NCI-H82 treated with DMSO at 0.1 percent for 48 hours (cell line): ENCODE data around the gene SCN10A.

Experiments
- DNase-seq: peaks from one replicate; lab custom pipeline; 2025; ENCODE audit not compliant: unreplicated experiment; lab: John Stamatoyannopoulos, UW

The SCN10A gene

GRCh38 chr3:38782148-38782547 is 33.9 kb downstream of the SCN10A start:
- DNase-seq, result no peak

GRCh38 chr3:38773528-38773927 is 42.5 kb downstream of the SCN10A start:
- no peak for DNase-seq

GRCh38 chr3:38763569-38763968 is 52.4 kb downstream of the SCN10A start:
- DNase-seq, result no peak

- no peak for DNase-seq
Measured at GRCh38 chr3:38758557-38758956, 57.5 kb downstream of the SCN10A start.

- no peak for DNase-seq
Measured at GRCh38 chr3:38757721-38758120, 58.3 kb downstream of the SCN10A start.

GRCh38 chr3:38756892-38757291 is 59.1 kb downstream of the SCN10A start:
- no peak for DNase-seq

GRCh38 chr3:38755130-38755529 is 60.9 kb downstream of the SCN10A start:
- DNase-seq, result no peak

- DNase-seq, result no peak
Measured at GRCh38 chr3:38746641-38747040, 69.4 kb downstream of the SCN10A start.

GRCh38 chr3:38743043-38743442 is 73.0 kb downstream of the SCN10A start:
- no peak for DNase-seq

- DNase-seq, result no peak
Measured at GRCh38 chr3:38742550-38742949, 73.5 kb downstream of the SCN10A start.

- DNase-seq, result no peak
Measured at GRCh38 chr3:38740537-38740936, 75.5 kb downstream of the SCN10A start.

- no peak for DNase-seq
Measured at GRCh38 chr3:38739931-38740330, 76.1 kb downstream of the SCN10A start.

- DNase-seq, result no peak
Measured at GRCh38 chr3:38739396-38739689, 76.7 kb downstream of the SCN10A start.

- DNase-seq, result peak; percentile 1
Measured at GRCh38 chr3:38738630-38739395, 77.2 kb downstream of the SCN10A start.

- DNase-seq, result no peak
Measured at GRCh38 chr3:38731522-38731921, 84.5 kb downstream of the SCN10A start.

- DNase-seq, result no peak
Measured at GRCh38 chr3:38730281-38730680, 85.7 kb downstream of the SCN10A start.

GRCh38 chr3:38728008-38728407 is 88.0 kb downstream of the SCN10A start:
- DNase-seq, result no peak

GRCh38 chr3:38726751-38727150 is 89.3 kb downstream of the SCN10A start:
- no peak for DNase-seq

GRCh38 chr3:38725726-38726419 is 90.1 kb downstream of the SCN10A start:
- DNase-seq, result no peak

GRCh38 chr3:38724392-38724736 is 91.7 kb downstream of the SCN10A start:
- no peak for DNase-seq

GRCh38 chr3:38723569-38724391 is 92.2 kb downstream of the SCN10A start:
- no peak for DNase-seq
